Fibroblast of the aortic adventitia (primary cell): Measurements from ENCODE around the gene CD2BP2. TPM values are rescaled to one million over a fixed set of nuclear protein-coding genes. Genes with fewer than 3 reads are reported as not detected.

Source experiments
- DNase-seq: peaks from one replicate; pipeline ENCODE4 v3.0.0-alpha.2; 2010; ENCODE audit warnings: low read depth
- H3K4me3 ChIP-seq: 2 replicates; pipeline ENCODE4 v1.5.1; 2011; ENCODE audit warnings: low read depth, mild to moderate bottlenecking, control low read depth, low read length, moderate library complexity
- total RNA-seq: library from RNA; depleted of rRNA; stranded (reverse); fragments of >200 nt; gene quantifications from 2 replicates; pipeline ENCODE4 v1.2.3, GENCODE V29; 2012; ENCODE audit warnings: low replicate concordance
- TF ChIP-seq, protein P1 (sequence below): IDR thresholded peaks from 2 replicates; pipeline ENCODE4 v1.5.1; 2011; ENCODE audit warnings: mild to moderate bottlenecking, low read length, control low read depth, inconsistent platforms; ENCODE audit not compliant: insufficient read depth

Gene CD2BP2
- total RNA-seq, 1 donor: 25.2 TPM

DNA sequence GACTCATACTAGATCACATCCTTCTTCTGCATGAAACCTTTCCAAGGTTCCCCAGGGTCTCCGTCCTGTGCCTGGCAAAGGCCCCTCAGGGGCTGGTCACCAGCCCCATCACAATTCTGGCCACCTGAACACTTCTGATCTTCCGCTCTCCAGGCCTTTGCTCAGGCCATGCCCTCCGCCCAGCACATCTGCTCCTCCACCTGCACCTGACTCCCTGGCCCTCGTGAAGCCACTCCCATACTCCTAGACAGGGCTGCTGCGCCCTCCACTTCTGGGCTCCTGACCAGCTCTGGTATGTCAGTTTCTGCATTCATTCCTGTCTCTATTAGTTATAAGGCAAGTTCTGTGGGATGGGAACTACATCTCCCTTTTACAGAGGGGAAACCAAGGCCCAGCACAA, 17.6 kb upstream of the CD2BP2 start:
- TF ChIP-seq, protein P1, sequence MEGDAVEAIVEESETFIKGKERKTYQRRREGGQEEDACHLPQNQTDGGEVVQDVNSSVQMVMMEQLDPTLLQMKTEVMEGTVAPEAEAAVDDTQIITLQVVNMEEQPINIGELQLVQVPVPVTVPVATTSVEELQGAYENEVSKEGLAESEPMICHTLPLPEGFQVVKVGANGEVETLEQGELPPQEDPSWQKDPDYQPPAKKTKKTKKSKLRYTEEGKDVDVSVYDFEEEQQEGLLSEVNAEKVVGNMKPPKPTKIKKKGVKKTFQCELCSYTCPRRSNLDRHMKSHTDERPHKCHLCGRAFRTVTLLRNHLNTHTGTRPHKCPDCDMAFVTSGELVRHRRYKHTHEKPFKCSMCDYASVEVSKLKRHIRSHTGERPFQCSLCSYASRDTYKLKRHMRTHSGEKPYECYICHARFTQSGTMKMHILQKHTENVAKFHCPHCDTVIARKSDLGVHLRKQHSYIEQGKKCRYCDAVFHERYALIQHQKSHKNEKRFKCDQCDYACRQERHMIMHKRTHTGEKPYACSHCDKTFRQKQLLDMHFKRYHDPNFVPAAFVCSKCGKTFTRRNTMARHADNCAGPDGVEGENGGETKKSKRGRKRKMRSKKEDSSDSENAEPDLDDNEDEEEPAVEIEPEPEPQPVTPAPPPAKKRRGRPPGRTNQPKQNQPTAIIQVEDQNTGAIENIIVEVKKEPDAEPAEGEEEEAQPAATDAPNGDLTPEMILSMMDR: no peak
- no peak overlapping the region for H3K4me3 ChIP-seq
- no peak for DNase-seq

DNA sequence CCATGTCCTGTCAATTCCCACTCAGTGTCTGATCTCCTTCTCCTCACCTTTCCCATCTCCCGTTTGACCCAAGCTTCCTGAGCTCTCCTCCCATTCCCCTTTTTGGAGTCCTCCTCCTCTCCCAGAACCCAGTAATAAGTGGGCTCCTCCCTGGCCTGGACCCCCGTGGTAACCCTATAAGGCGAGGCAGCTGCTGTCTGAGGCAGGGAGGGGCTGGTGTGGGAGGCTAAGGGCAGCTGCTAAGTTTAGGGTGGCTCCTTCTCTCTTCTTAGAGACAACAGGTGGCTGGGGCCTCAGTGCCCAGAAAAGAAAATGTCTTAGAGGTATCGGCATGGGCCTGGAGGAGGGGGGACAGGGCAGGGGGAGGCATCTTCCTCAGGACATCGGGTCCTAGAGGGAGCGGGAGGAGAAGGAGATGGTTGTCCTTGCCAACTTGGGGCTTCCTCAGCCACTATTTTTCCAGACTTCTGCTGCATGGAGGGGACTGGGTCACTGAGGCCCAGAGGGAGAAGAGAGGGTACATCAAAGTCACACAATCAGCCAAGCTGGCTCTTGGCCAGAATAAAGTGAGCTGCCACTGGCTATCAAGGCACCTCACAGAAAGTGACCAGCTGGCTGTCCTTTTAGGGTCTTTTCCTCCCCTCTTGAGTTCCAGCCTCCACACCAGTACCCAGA, 17.1 kb upstream of the CD2BP2 start:
- H3K4me3 ChIP-seq: no peak overlapping the region
- no peak for DNase-seq
- TF ChIP-seq, protein P1: no peak

DNA sequence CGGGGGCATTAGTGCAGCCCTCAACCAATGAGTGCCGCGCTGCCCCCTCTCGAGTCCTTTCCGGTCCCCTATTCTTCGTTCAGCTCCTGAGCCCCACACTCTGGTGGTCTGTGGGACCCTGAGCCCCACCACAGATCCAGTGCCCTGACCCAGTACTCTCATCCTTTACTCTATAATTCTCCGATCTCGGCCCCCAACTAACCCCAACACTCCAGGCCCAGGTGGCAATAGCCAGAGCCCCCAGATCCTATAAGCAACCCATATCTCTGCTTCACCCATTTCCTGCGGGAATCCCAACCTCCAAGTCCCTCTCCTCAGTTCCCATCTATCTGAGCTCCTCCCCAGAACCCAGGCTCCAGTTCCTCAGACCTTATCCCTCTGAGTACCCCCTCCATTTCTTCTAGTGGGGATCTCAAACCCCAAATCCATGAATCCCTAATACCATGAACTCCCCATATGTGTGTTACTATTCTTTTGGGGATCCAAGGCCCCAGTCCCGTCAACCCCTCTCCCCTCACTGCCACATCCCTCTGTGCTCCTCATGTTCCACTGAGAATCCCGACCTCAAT, 16.2 kb upstream of the CD2BP2 start:
- no peak for DNase-seq
- H3K4me3 ChIP-seq: peak overlapping the region; percentile 73
- TF ChIP-seq, protein P1: no peak

DNA sequence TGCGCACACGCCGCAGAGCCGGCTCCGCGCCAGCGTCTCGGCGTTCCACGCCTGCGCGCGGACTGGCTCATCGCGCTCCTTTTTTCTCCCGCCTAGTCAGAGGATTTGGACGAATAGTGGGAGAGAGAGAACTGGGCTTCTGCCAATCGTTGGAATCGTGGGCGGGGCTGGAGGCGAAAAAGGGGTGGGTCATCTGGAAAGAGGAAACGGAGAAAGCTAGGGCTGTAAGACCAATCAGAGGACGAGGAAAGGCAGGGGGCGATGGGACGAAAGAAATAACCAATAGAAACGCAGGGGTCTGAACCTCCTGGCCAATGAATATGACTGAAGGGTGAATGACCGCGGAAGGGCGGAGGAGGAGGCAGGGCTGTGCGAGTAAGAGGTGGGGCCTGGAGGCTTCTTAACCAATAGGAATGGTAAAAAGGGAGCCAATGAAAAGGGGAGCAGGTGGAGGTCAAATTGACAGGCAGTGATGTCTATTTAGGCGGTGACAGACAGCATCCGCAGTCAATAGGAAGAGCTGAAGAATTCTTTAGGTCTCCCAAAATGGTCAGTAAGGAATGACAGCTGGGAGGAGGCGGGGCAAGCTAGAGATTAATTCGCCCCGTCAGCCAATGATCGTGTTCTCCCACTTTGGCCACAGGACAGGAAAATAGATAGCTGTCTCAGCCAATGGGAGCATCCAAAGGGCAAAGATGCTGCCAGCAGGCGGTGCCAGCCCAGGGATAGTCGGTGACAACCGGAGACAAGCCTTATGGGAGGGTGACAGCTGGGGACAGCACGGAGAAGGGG, 15.5 kb upstream of the CD2BP2 start, which contains the start of gene TBC1D10B:
Gene TBC1D10B (minus strand): TSS at position 39 of the 792 bp plus-strand sequence. CDS start 311 bp downstream, outside the sequence.
- H3K4me3 ChIP-seq: peak within 1 kb of the TSS; percentile 93
- TF ChIP-seq, protein P1: peak; percentile 29
- DNase-seq: peak; percentile 100

DNA sequence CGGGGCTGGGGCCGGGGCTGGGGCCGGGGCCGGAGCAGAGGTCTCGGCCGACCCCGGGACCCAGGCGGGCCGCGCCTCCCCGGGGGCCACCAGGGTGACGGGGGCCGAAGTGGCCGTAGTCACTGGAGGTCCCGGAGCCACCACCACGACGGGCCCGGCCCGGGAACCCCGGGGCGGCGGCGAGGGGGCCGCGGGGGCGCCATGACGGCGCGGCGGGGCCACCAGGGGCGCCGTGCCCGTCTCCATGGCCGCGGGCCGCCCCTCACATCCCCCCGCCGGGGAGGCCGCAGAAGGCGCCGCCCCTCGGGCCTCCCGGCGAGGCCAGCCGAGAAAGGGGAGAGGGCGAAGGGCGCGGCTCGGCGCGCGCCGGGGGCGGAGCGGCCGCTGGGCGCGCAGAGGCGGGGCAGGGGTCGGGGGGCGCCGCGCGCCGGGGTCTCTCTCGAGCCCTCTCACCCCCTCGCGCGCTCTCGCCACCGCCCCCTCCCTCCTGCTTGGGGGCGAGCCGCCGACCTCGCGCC, 14.9 kb upstream of the CD2BP2 start:
- DNase-seq: no peak

More for the DNA sequence above, 14.9 kb upstream of the CD2BP2 start:
- H3K4me3 ChIP-seq: peak overlapping the region; percentile 93
- TF ChIP-seq, protein P1: no peak
